Measurements from ENCODE around the gene MPZL1.
"Not testable (repeated sequence)": the region's sequence is repeated elsewhere in the genome, so short reads cannot be mapped to it uniquely, and the experiment has no call there.

Gene MPZL1

DNA sequence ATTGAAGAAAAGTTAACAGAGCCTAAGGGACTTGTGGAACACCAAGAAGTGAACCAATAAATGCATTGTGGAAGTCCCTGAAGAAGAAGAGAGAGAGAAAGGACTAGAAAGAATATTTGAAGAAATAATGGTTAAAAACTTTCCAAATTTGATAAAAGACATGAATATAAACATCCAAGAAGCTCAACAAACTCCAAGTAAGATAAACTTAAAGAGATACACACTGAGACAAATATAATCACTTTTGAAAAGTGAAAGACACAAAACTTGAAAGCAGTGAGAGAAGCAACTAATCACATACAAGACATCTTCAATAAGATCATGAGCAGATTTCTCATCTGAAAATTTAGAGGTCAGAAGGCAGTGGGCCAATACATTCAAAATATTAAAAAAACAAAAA, 91.2 kb downstream of the MPZL1 start:
- no peak for DNase-seq (ENCODE audit: low spot score)

DNA sequence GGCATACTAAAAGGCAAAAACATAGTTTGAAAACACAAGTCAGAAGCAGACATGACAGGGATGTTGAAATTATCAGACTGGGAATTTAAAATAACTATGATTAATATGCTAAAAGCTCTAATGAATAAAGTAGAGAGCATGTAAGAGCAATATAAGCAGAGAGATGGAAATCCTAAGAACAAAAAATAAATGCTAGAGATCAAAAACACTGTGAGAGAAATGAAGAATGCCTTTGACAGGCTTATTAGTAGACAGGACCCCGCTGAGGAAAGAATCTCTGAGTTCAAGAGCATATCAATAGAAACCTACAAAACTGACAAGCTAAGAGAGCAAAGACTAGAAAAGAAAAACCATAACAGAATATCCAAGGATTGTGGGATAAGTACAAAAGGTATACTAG, 93.9 kb downstream of the MPZL1 start:
- DNase-seq (ENCODE audit: low spot score): no peak

DNA sequence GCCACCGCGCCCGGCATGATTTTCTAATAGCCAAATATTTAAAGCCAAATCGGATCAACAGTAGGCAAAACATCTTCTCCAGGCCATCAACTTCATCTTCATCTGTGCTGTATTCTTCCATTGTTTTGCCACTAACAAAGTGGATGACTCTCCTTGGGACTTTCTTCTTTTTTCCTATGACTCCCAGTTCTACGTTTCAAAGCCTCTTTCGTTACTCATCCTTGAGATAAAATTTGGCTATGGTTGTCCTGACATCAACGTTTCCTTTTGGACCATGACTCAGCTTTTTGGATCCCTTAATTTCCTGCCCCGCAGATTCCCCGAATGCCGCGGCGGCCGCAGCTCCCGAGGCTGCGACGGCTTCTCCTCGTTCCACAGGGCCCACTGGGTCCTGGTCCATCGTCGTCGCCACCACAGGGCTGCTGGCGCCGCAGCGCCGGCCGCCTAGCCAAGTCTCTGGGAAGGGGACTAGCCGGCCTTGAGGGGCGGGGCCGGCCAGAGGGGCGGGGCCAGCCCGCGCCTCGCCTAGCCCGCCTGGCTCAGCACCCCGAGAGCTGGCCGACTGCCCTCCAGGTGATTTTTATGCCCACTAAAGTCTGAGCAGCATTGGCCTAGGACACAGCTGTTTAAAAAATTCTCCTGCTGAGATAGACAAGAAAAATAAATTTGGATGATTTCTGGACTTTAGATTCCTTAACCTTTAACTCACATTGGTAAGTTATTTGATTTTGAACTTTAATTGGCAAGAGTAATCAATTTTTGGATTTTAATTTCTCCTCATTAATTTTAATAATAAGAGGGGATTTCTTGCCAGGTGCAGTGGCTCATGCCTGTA, 98.3 kb downstream of the MPZL1 start:
- DNase-seq (ENCODE audit: low spot score): peak; percentile 82

DNA sequence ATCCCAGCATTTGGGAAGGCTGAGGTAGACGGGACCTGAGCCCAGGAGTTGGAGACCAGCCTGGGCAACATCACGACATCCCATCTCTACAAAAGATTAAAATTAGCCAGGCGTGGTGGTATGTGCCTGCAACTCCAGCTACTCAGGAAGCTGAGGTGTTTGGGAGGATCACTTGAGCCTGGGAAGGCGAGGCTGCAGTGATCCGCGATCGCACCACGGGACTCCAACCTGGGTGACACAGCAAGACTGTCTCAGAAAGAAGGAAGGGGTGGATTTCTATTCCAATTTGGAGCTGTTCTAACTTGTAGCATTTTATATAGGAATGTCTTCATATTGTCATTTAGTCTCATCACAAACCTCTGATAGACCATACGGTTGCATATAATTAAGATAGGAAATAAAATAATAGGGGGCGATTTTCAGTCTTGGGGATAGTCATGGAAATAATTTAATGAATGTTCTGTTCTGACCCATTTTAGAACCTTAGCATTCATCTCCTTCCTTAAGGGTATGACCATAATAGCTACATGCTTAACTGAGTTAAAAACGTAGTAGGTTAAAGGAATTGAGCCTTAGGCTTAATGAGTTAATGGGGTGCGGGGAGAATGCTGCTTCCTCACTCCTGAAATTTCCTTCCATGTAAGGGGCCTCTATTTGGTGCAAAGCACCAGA, 99.0 kb downstream of the MPZL1 start:
- DNase-seq (ENCODE audit: low spot score): no peak

DNA sequence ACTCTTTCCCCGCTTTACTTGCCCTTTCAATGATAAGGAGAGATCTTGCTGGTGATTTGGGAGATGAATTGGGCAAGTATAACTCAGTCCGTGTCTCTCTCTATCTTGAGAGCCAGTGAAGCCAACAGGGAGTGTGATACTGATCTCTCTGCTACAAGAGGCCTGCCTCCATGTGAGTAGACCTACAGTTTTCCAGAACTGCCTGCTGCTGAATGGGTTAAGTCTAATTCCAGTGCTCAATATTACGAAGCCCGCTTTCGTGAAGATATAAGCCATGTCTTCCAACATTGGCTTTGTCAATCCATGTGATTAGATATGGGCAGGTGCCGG, 99.5 kb downstream of the MPZL1 start:
- DNase-seq (ENCODE audit: low spot score): no peak

DNA sequence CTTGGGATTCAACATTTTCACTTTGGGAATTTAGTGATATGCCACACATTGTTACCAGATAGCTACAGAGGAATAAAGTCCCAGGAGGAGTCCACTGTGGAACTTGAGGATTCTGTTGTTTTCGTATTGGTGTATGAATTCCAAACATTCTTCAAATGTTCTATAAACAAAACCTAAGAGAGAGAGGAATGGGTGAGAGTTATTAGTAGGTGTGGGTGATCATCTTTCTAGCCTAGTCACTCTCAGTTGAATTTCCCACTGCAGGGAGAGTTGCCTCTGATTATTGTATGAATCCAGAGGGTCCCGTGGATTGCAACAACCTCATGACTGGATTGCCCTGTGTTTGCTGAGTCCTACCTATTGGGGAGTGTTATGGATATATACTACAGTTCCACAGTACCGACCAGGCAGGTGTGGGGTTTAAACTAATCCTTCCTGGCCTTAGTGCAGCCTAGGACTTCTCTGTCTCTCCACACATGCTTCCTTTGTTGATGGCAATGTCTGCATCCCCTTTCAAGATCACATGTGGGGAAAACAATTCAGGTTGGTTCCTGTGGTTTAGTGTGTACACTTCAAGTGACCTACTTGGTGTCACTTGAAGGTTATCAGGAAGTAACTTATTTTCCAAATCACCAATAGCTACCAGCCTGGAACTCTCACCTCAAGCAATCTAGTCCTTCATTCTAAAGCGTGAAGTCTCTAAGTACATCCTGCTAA, 100.3 kb downstream of the MPZL1 start:
- DNase-seq (ENCODE audit: low spot score): no peak

DNA sequence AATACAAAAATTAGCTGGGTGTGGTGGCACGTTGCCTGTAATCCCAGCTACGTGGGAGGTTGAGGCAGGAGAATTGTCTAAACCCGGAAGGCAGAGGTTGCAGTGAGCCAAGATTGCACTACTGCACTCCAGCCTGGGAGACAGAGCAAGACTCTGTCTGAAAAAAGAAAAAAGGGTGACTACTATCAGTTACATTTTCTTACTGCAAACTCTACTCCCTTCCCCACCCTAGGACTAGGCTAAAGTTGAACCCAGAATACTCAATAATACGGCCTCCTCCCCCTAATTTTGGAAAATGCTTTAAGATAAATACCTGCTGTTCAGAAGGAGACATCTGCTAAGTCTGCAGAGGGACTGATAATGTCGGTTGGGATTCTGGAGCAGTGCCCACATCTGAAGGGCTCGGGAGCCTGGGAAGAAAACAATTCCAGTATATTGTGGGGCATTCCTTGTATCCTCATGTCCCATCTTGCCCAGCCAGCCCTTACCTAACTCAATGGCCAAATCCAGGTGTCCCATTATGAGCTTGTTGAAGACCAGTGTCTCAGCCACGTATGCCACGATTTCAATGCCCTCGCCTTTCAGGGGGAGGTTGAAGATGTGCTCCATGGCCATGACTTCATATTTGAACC, 102.5 kb downstream of the MPZL1 start:
- DNase-seq (ENCODE audit: low spot score): no peak

DNA sequence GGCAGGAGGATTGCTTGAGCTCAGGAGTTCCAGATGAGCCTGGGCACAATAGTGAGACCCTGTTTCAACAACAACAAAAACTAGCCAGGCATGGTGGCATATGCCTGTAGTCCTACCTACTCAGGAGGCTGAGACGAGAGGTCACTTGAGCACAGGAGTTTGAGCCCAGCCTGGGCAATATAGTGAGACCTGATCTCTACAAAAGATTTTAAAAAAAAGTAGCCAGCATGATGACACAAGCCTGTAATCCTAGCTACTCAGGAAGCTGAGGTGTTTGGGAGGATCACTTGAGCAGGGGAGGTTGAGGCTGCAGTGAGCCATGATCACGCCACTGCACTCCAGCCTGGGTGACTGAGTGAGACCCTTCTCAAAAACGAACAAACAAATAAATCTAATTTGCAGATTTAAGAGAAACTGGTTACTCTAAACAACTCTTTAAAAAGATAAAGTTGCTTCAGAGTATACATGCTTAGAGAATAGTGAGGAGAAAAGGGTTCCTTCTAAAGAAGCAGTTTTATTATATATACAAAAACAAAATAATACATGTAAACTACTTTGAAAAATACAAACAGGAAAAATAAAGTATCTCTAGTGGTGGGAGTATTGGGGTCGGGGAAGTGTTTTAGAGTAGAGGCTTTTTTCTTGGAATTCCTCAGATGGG, 103.8 kb downstream of the MPZL1 start:
- no peak for DNase-seq (ENCODE audit: low spot score)

DNA sequence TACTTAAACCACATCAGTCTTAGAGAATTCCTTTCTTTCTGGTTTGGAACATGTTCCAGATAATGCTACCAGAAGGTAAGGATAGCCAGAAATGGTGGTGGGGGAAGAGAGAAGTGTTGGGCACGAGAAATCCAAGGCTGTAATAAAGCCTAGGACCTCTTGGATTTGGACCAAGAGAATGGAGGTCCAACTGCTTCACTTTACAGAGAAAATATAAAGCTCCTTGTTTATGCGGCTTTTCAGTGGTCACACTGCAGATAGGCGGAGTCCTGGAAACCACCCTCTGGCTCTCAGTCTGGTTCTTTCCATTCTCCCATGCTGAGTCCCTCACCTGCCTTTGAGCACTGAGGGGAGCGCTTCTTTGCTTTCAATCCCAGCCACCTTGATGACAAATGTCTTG, 104.3 kb downstream of the MPZL1 start:
- DNase-seq (ENCODE audit: low spot score): no peak

DNA sequence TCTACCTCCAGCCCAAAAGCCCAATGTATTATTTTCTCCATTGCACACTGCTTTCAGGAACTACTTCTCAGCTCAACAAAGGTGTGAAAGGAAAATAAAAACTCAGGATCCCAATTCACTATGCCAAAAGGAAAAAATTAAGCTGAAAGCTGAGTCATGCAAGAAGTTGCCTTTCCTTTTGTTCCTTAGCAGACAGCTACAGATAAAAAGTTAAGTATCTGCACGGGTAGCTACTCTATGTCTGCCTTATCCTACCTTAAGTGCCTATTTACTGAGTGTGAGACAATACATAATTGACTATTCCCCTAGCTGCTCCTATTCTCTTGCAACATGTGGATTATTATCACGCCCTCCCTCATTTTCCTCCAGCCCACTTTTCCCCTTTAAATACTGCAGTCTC, 108.1 kb downstream of the MPZL1 start:
- DNase-seq (ENCODE audit: low spot score): no peak

DNA sequence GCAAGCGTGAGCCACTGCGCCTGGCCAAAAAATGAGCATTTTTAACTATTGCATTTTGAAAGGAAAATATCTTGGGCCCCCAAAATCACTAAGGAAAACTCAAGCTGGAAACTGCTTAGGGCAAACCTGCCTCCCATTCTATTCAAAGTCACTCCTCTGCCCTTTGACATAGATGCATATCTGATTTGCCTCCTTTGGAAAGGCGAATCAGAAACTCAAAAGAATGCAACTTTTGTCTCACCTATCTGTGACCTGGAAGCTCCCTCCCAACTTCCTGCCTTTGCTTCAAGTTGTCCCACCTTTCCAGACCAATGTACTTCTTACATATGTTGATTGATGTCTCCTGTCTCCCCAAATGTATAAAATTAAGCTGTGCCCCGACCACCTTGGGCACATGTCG, 108.9 kb downstream of the MPZL1 start:
- not testable (repeated sequence) for DNase-seq (ENCODE audit: low spot score)

DNA sequence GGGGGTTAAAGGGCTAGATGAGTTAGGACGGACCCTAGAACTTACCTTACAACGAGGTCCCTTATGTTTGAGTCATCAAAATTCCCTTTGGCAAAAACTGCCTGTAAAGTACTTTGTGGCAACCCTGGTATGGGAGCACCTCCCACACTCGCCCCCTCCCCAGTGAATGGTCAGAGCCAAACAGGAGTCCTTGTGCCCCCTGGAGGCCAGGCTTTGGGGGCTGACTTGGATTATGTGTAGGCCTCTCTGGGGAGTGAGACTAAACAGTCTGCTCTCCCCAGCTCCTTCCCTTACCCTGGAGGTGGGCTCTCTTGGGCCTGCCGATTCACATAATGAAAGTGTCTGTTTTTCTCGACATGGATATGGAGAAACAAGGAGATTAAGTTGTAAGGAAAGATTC, 110.9 kb downstream of the MPZL1 start:
- DNase-seq (ENCODE audit: low spot score): no peak

DNA sequence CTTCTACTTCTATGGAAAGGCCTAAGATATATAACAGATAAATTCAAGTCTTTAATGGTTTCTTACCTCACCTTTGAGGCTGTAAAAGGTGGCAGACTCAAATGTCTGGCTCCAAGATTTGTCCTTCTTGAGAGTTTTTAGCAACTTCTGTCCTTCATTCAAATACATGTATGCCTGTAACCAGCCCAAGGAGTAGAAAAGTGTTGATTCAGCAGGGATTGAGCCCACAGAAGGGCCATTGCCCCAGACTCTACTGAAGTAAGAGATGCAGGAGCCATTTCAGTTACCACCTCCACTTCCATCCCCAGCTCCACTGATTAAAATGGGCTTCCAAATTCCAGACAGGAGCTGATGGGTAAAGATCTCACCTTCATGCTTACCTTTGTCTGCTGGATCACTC, 112.1 kb downstream of the MPZL1 start:
- DNase-seq (ENCODE audit: low spot score): no peak

DNA sequence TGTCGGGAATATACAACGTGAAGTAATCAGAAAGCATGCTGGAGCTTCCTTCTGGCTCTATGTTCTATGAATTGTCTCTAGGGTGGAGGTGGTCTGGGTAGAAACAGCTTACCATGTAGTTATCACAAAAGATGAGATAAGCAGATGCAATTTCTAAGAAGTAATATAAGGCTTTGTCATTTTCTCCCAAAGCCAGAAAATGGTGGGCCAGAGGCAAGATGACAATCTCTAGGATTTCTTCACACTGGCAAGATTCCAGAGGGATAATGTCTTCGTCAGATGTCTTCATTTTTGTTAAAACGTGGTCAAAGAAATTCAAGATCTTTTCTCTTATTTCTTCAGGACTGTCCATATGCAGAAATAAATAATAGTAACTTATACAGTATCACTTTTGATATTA, 114.4 kb downstream of the MPZL1 start:
- DNase-seq (ENCODE audit: low spot score): no peak

DNA sequence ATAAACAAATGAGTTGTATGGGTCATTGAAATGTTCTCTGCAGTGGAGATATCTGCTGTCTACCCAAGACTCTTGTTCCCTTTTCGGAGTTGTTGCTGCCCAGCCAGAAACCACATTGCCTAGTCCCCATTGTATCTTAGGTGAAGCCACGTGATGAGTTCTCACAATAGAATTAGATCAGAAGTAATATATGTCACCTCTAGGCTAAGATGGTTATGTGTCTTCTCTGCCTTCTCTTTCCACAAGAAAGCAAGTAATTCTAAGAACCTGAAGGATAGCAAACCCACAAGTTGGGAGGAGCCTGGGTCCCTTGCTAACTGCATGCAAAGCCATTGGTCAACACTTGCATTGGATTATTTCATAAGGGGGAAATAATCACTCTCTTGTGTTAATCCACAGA, 115.5 kb downstream of the MPZL1 start:
- DNase-seq (ENCODE audit: low spot score): no peak

DNA sequence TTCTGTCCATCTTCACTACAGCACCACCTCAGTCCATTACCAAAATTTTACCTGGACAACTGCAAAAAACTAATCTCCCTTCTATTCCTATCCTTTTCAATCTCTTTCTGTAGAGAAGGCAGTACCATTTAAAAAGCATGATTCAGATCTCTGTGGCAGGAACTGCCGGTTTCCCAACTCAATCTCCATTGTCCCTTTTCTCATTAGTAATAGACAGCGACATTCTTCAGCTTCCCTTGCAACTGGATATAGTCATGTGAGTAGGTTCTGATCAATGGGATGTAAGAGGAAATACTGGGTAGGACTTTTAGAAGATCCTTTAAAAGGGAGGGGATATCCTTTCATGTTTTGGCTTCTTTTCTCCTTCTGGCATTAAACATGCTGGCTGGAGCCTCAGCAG, 117.2 kb downstream of the MPZL1 start:
- no peak for DNase-seq (ENCODE audit: low spot score)

All from ecto neural progenitor cell (in vitro differentiated cells).